OCI-LY7 (cell line): Measurements from ENCODE around the gene CAPN13. TPM values are rescaled to one million over a fixed set of nuclear protein-coding genes. Genes with fewer than 3 reads are reported as not detected.

Experiments
- BruUV-seq: library from RNA; stranded (reverse); fragments of 400-500 nt; replicated peaks from 2 replicates; lab custom pipeline; 2021; lab: Mats Ljungman, UMichigan
- CTCF ChIA-PET: fragments of 300-600 bp; sonication (Branson Sonifier 250); formaldehyde crosslinking; loops from one replicate; lab custom pipeline; 2022; ENCODE audit warnings: antibody characterized with exemption; ENCODE audit not compliant: unreplicated experiment; lab: Charles Lee
- POLR2A ChIA-PET: fragments of 300-600 bp; sonication (Branson Sonifier 250); formaldehyde crosslinking; loops from one replicate; lab custom pipeline; 2022; ENCODE audit warnings: antibody characterized with exemption; lab: Charles Lee
- DNase-seq: peaks from one replicate; pipeline ENCODE4 v3.0.0-alpha.2; 2015; ENCODE audit warnings: low spot score
- H2AFZ ChIP-seq: fragments of 200-600 bp; sonication (generic), shearing (Covaris generic); 2 replicates; pipeline ENCODE4 v1.6.1; 2014; ENCODE audit warnings: mild to moderate bottlenecking, antibody characterized with exemption, low read length, moderate library complexity
- H3K27ac ChIP-seq: fragments of 200-600 bp; sonication (generic); 2 replicates; pipeline ENCODE4 v1.5.1; 2014; ENCODE audit warnings: mixed run types, low read depth, mild to moderate bottlenecking, moderate library complexity, low read length, inconsistent platforms; ENCODE audit not compliant: poor library complexity, severe bottlenecking
- H3K36me3 ChIP-seq: fragments of 200-600 bp; sonication (generic); 2 replicates; pipeline ENCODE4 v1.6.1; 2014; ENCODE audit warnings: mild to moderate bottlenecking, antibody characterized with exemption, low read length, moderate library complexity, mixed read lengths; ENCODE audit not compliant: insufficient read depth
- H3K4me1 ChIP-seq: fragments of 200-600 bp; sonication (generic); 2 replicates; pipeline ENCODE4 v1.5.1; 2014; ENCODE audit warnings: mild to moderate bottlenecking, low read length; ENCODE audit not compliant: insufficient read depth, poor library complexity, severe bottlenecking
- H3K4me2 ChIP-seq: fragments of 200-600 bp; sonication (generic); 2 replicates; pipeline ENCODE4 v1.6.1; 2014; ENCODE audit warnings: mild to moderate bottlenecking, low read length
- H3K4me3 ChIP-seq: fragments of 200-600 bp; sonication (generic); 2 replicates; pipeline ENCODE4 v1.5.1; 2014; ENCODE audit warnings: mild to moderate bottlenecking, low read depth, low read length; ENCODE audit not compliant: poor library complexity, severe bottlenecking
- H3K79me2 ChIP-seq: fragments of 200-600 bp; sonication (generic); 2 replicates; pipeline ENCODE4 v1.6.1; 2016; ENCODE audit warnings: low read depth, mild to moderate bottlenecking, low read length, moderate library complexity, mixed read lengths; ENCODE audit not compliant: insufficient read depth
- H3K9me2 ChIP-seq: fragments of 200-600 bp; sonication (generic); 2 replicates; pipeline ENCODE4 v1.6.1; 2016; ENCODE audit warnings: mild to moderate bottlenecking, low read length, mixed read lengths; ENCODE audit not compliant: insufficient read depth
- H3K9me3 ChIP-seq: fragments of 200-600 bp; sonication (generic); 2 replicates; pipeline ENCODE4 v1.6.1; 2014; ENCODE audit warnings: mild to moderate bottlenecking, mixed run types, low read length, mixed read lengths
- H4K20me1 ChIP-seq: fragments of 200-600 bp; sonication (generic); 2 replicates; pipeline ENCODE4 v1.6.1; 2014; ENCODE audit warnings: mild to moderate bottlenecking, antibody characterized with exemption, low read length, moderate library complexity, mixed read lengths; ENCODE audit not compliant: insufficient read depth
- EZH2phosphoT487 ChIP-seq: fragments of 200-600 bp; sonication (generic); IDR thresholded peaks from 2 replicates; pipeline ENCODE4 v1.6.1; 2018; ENCODE audit warnings: low read depth, borderline replicate concordance, mild to moderate bottlenecking, mixed run types, antibody characterized with exemption, low read length, moderate library complexity, mixed read lengths
- intact Hi-C: fragments of 100-400 bp; cut with micrococcal nuclease; formaldehyde crosslinking; loops from one replicate; pipeline ENCODE4 v1.10.0; 2022; ENCODE audit not compliant: unreplicated experiment
- total RNA-seq, 2 experiments: library from RNA; depleted of rRNA in 1 of 2; stranded (reverse); fragments of >200 nt in 1 of 2; shearing (Covaris generic) in 1 of 2; gene quantifications; 2 replicates each; pipeline ENCODE4 v1.2.3, GENCODE V29; 2014 to 2022
- TF ChIP-seq, protein P1 (sequence below): fragments of 200-600 bp; sonication (generic); conservative IDR thresholded peaks from 2 replicates; pipeline ENCODE4 v1.5.1; 2014; ENCODE audit warnings: mild to moderate bottlenecking, antibody characterized with exemption, low read length, moderate library complexity, mixed read lengths

Gene CAPN13
- total RNA-seq, 2 experiments from 2014 or later: 0.13 TPM; not detected in 1

DNA sequence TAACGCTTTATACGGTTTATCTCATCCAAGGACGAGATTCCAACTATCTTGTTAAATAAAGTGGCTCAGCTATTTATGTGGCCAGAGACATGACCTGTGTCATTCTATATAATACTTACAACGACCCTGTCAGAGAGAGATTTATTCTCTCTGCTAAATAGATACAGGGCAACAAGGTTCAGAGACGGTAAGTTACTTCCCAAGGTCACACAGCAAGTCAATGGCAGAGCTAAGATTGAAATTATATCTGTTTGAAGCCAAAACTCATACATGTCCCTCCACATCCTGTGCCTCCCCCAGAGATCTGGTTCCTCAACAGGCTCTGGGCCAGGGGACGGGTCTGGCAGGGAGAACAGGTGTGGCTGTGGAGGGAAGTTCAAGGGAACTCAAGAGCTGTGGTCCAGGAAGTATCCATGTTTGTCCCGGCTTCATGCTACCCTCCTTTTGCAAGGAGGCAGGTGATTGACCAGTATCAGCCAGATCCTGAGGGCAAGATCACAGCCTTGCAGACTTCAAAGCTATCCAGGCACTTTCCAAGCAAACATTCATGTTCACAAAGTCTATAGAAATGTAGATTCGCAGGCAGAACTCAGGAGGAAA lies 99.8 kb downstream of the CAPN13 start:
- Histone ChIP-seq H3K9me3 (peaks cover 12% of the 10 kb centered on the region; the same call in 1 of the 2 replicates), H3K4me2 (no peak overlapping the region), H3K79me2 (no peaks in the 10 kb centered on the region), H3K9me2 (no peaks in the 10 kb centered on the region), H3K4me1 (no peaks in the 10 kb centered on the region), H3K36me3 (no peaks in the 10 kb centered on the region), H3K4me3 (no peak overlapping the region), H4K20me1 (no peaks in the 10 kb centered on the region), H2AFZ (no peak overlapping the region), H3K27ac (no peak overlapping the region)
- DNase-seq: no peak
- CTCF ChIA-PET: interaction anchor here (1.8 kb wide), 1 partner anchor 543 kb away, joined by 6 read pairs; no protein-coding TSS in a partner anchor
- no peak for TF ChIP-seq EZH2phosphoT487
- TF ChIP-seq, protein P1, sequence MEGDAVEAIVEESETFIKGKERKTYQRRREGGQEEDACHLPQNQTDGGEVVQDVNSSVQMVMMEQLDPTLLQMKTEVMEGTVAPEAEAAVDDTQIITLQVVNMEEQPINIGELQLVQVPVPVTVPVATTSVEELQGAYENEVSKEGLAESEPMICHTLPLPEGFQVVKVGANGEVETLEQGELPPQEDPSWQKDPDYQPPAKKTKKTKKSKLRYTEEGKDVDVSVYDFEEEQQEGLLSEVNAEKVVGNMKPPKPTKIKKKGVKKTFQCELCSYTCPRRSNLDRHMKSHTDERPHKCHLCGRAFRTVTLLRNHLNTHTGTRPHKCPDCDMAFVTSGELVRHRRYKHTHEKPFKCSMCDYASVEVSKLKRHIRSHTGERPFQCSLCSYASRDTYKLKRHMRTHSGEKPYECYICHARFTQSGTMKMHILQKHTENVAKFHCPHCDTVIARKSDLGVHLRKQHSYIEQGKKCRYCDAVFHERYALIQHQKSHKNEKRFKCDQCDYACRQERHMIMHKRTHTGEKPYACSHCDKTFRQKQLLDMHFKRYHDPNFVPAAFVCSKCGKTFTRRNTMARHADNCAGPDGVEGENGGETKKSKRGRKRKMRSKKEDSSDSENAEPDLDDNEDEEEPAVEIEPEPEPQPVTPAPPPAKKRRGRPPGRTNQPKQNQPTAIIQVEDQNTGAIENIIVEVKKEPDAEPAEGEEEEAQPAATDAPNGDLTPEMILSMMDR: peak; percentile 28; the same call in 1 of the 2 replicates
- no TSS peak for BruUV-seq
- intact Hi-C loops: loop anchor here (1.0 to 2.0 kb wide), 4 partner anchors 10 to 617 kb away; no protein-coding TSS in a partner anchor
- POLR2A ChIA-PET: no interaction called here

DNA sequence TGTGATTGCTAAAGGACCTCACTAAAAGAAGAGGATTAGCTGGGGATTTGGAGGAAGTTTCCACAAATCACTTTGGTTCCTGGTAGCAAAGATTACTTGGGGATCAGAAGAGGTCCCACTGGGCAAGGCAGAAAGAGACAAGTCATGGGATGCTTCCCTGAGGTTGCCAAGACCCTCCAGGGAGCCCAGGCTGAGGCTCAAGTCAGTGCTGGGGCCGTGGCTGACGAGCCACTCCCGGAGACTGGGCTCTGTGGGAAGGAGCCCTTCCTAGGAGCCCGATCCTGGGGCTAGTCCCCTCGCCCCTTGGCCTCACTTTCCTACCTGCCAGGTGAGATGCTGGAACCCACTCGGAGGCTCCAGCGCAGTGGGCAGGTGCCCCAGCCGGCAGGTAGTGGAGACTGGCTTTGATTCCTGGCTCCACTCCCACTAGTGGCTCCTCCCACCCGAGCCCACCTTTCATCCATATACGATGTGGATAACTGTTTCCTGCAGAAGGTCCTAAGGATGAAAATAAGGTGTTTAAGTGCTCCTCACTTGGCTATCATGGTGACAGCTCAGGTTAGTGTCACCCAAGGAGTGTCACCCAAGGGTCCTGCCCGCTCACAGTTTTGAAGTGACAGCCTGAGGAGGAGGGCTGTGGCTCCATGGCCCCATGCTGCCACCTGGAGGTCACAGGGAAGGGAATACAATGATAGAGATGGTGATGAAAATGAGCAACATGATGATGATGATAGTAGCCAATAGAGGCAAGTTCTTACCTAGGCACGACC lies 100.5 kb downstream of the CAPN13 start:
- Histone ChIP-seq H3K27ac (no peak overlapping the region), H2AFZ (no peak overlapping the region), H3K79me2 (no peaks in the 10 kb centered on the region), H4K20me1 (no peaks in the 10 kb centered on the region), H3K4me2 (no peak overlapping the region), H3K9me2 (no peaks in the 10 kb centered on the region), H3K36me3 (no peaks in the 10 kb centered on the region), H3K9me3 (peaks cover 19% of the 10 kb centered on the region; the same call in 1 of the 2 replicates), H3K4me1 (no peaks in the 10 kb centered on the region), H3K4me3 (no peak overlapping the region)
- intact Hi-C loops: loop anchor here (1.0 to 2.0 kb wide), 4 partner anchors 9 to 616 kb away; no protein-coding TSS in a partner anchor
- BruUV-seq: no TSS peak
- TF ChIP-seq, protein P1: peak; percentile 88
- no peak for TF ChIP-seq EZH2phosphoT487
- ChIA-PET POLR2A (no interaction called here), CTCF (interaction anchor here (1.8 kb wide), 1 partner anchor 542 kb away, joined by 6 read pairs; no protein-coding TSS in a partner anchor)
- DNase-seq: peak; percentile 71
